HUES64 (cell line): ENCODE data around the gene CD52.
A peak's percentile ranks its signal among the peaks of the same experiment; 100 is the strongest.

Source experiments
- H3K27ac ChIP-seq: 2 replicates; pipeline ENCODE4 v1.7.0; 2013; ENCODE audit warnings: low read depth, low read length, inconsistent platforms
- H3K27me3 ChIP-seq: 2 replicates; pipeline ENCODE4 v1.6.1; 2013; ENCODE audit warnings: mild to moderate bottlenecking, low read length; ENCODE audit not compliant: insufficient read depth
- H3K36me3 ChIP-seq: 2 replicates; pipeline ENCODE4 v1.6.1; 2013; ENCODE audit warnings: mild to moderate bottlenecking, low read length; ENCODE audit not compliant: insufficient read depth
- H3K4me1 ChIP-seq: 2 replicates; pipeline ENCODE4 v1.6.1; 2013; ENCODE audit warnings: mild to moderate bottlenecking, low read length, moderate library complexity; ENCODE audit not compliant: insufficient read depth
- H3K4me3 ChIP-seq: 2 replicates; pipeline ENCODE4 v1.5.1; 2013; ENCODE audit warnings: mild to moderate bottlenecking, low read length, moderate library complexity
- H3K9ac ChIP-seq: 2 replicates; pipeline ENCODE4 v1.6.1; 2013; ENCODE audit warnings: mild to moderate bottlenecking, low read depth, low read length
- H3K9me3 ChIP-seq: 2 replicates; pipeline ENCODE4 v1.6.1; 2013; ENCODE audit warnings: low read depth, low read length; ENCODE audit not compliant: insufficient read depth
- WGBS: fragments of 150-250, 120-280 bp; methylation state at CpG from one replicate; pipeline ENCODE4 v1.1.7; 2013; ENCODE audit warnings: missing lambda C conversion rate; 5-methylcytosine and 5-hydroxymethylcytosine counted together

CD52 gene

DNA sequence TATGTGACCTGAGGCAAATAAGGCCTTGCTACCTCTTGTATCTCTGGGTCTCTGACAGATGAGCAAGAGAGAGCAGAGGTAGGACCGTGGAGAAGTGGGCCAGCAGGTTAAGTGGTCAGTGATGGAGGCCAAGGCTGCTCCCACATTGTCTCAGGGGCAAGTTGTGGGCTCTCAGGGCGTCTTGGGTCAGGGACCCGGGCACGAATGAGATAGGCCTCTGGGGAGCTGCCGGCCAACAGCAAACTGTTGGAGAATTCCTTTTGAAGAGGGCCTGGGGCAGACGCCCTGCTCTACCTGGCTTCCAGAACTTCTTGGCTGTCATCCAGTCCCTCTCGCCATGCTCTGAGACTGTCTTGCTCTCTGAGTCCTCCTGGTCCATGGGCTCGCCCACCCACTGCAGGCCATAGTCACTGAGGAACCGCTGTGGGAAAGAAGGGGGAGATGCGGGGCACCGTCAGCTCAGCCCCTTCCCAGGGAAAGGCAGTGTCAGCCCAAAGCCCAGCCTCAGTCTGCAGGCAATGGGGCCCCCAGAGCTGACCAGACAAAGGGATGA, 23.8 kb upstream of the CD52 start:
- H3K9ac ChIP-seq = no peak overlapping the region
- H3K4me1 ChIP-seq = peaks cover 14% of the 10 kb centered on the region
- H3K27ac ChIP-seq = no peak overlapping the region
- no peaks in the 10 kb centered on the region for H3K27me3 ChIP-seq
- no peaks in the 10 kb centered on the region for H3K36me3 ChIP-seq
- H3K4me3 ChIP-seq = no peak overlapping the region
- H3K9me3 ChIP-seq = no peaks in the 10 kb centered on the region
- WGBS = 84% methylated on average over 11 of the region's 11 CpGs

DNA sequence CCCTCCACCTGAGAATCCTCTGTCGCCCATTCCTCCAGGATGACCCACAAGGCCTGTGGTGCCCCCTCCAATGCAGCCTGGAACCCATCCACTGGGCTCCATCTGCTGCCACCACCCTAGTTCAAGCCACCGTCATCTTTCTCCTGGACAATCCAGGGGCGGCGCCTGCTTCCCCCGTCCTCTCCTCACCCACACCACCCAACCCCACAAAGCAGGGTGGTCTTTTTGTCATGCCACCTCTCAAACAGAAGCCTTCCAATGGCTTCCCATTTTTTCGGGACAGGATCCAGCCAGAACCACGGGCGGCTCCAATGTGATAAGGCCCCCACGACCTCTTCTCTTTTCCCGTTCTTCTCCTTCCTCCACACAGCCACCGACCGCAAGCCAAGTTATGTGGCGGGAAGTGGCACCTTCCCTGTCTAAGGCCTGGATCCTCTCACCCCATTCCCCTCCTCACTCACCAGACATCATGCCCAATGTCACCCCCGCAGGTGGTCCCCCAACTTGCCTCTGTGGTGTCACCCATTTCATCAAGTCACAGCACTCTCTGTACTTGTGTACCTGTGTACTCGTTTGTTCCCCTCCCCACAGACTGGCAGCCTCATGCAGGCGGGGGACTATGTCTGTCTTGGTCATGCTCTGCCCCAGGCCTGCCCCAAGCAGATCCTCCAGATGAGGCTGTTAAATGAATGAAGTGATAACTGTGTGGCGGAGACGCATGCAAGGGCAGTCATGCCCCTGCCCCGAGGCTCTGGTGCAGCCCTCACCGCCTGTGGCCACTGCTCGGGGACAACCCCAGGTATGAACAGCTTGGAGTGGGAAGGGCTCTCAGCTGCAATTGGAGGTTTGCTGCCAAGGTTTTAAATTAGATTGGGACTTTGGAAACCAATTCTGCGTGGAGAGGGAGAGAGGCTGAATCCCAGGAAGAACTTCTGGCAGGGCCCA, 22.3 kb upstream of the CD52 start:
- Histone ChIP-seq H3K4me3 (no peak overlapping the region), H3K27me3 (no peaks in the 10 kb centered on the region), H3K9ac (no peak overlapping the region), H3K27ac (no peak overlapping the region), H3K4me1 (peaks cover 9% of the 10 kb centered on the region), H3K9me3 (no peaks in the 10 kb centered on the region), H3K36me3 (no peaks in the 10 kb centered on the region)
- WGBS = 89% methylated on average over 22 of the region's 22 CpGs

DNA sequence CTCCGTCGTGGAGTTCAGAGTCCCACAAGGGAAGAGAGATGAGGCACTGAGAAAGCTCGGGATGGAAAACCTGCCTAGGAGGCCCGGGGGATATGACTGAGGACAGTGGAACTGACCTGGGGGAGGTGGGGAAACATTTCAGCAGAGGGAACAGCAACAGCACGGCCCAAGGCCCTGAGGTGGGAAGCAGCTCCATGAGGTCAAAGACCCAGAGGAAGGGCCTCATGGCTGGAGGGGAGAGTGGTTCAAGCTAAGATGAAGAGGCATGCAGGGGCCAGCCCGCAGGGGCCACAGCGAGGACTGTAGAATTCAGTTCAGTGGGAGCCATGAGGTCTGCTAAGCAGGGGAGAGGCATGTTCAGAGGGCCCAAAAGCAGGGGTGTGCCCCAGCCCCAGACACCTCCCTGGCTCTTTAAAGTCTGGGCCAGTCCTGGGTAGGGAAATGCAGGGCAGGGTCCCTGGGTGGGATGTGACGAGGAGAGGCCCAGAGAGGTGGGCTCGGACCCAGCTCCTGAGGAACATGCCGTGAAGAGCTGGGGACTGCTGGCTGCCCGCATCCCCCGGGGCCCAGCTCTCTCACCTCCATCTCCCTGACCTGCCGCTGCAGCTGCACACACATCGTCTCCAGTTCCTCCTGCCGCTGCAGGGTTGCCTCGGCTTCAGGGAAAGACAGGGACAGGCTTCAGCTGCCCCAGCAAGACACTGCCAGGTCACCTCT, 21.3 kb upstream of the CD52 start:
- no peaks in the 10 kb centered on the region for H3K36me3 ChIP-seq
- H3K9ac ChIP-seq = no peak overlapping the region
- no peak overlapping the region for H3K4me3 ChIP-seq
- H3K27ac ChIP-seq = no peak overlapping the region
- H3K27me3 ChIP-seq = no peaks in the 10 kb centered on the region
- H3K9me3 ChIP-seq = no peaks in the 10 kb centered on the region
- no peaks in the 10 kb centered on the region for H3K4me1 ChIP-seq
- WGBS = 90% methylated on average over 16 of the region's 16 CpGs

DNA sequence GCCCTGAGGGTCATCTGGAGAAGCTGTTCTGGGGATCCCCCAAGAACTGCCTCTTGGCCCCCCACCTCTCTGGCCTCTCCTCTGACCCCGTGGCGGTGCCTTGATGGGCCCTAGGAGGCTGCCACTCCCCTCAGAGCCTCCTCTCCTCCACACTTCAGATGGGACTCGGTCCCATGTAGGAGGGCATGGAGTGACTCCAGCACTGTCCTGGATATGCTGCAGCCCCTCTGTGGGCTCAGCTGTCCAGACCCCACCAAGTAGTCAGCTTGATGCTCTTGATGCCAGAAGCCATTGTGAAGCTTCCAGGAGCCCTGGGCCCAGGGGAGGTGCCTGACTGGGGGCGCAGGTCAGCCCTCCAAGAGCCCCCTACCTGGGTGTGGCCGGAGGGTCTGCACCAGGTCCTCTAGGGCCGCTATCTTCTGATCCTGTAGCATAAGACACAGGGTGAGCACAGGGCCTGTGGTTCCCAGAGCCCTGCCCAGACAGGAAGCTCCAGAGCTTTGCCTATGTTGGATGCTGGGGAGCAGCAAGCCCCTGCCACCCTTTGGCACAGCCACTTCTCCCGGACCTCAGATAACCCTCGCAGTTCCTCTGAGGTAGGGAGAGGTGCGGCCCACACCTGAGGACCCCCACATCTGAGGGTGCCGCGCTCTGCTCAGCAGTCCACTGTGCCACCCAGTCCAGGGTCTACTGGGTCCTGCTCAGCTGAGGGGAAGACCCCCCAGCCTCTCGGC, 20.5 kb upstream of the CD52 start:
- H3K27ac ChIP-seq = no peak overlapping the region
- H3K9me3 ChIP-seq = no peaks in the 10 kb centered on the region
- H3K4me3 ChIP-seq = no peak overlapping the region
- WGBS = 88% methylated on average over 12 of the region's 12 CpGs
- no peaks in the 10 kb centered on the region for H3K36me3 ChIP-seq
- H3K9ac ChIP-seq = no peak overlapping the region
- H3K4me1 ChIP-seq = no peaks in the 10 kb centered on the region
- no peaks in the 10 kb centered on the region for H3K27me3 ChIP-seq

DNA sequence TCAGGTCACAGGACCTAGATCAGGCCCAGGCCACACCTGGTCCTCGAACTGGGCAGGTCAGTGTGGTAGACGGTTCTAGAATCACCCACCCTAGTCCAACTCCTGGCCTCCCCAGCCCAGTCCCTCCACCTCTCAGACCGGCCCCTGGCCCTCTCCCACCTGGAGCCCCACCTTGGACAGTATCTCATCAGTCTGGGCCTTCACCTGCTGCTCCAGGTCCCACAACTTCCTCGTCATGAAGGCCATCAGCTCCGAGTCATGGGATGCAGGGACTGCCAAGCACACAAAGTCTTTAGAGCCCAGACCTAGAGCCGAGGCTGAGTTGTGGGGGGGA, 20.0 kb upstream of the CD52 start:
- H3K9me3 ChIP-seq = no peaks in the 10 kb centered on the region
- WGBS = 73% methylated on average over 6 of the region's 6 CpGs
- H3K4me3 ChIP-seq = no peak overlapping the region
- no peak overlapping the region for H3K9ac ChIP-seq
- no peaks in the 10 kb centered on the region for H3K4me1 ChIP-seq
- no peaks in the 10 kb centered on the region for H3K27me3 ChIP-seq
- no peak overlapping the region for H3K27ac ChIP-seq
- no peaks in the 10 kb centered on the region for H3K36me3 ChIP-seq

DNA sequence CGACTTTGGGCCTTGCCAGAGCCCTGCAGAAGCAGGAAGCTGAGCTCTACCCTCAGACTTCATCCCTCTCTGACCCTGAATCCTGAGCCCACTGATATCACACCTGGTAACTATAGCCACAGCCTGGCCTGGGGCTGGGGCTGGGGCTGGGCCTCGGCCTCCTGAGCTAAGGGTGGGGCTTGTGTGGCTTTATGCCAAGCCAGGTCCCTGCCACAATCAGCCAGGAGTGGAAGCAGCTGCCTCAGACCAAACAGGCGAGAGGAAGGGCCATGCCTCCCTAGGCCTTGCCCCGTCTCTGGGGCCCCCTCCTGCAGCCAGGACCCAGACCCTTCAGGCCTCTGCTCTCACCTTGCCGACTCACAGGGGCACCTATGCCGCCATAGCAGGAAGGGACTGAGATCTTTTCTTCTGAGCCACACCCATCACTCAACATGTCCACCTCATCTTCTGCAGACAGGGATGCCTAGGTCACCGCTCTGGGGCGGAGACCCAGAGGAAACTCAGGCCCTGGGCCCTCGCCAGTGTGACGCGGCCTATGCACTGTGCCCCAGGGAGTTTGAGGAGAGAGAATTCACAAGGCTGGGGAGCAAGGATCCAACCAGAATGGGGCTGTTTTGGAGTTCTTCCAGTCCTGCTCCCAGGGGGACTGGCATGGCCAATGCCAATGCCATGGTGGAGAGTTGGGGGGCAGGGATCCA, 17.0 kb upstream of the CD52 start:
- Histone ChIP-seq H3K27me3 (no peaks in the 10 kb centered on the region), H3K4me3 (no peak overlapping the region), H3K36me3 (no peaks in the 10 kb centered on the region), H3K9me3 (no peaks in the 10 kb centered on the region), H3K27ac (no peak overlapping the region), H3K4me1 (peaks cover 2% of the 10 kb centered on the region), H3K9ac (no peak overlapping the region)
- WGBS = 93% methylated on average over 11 of the region's 11 CpGs

DNA sequence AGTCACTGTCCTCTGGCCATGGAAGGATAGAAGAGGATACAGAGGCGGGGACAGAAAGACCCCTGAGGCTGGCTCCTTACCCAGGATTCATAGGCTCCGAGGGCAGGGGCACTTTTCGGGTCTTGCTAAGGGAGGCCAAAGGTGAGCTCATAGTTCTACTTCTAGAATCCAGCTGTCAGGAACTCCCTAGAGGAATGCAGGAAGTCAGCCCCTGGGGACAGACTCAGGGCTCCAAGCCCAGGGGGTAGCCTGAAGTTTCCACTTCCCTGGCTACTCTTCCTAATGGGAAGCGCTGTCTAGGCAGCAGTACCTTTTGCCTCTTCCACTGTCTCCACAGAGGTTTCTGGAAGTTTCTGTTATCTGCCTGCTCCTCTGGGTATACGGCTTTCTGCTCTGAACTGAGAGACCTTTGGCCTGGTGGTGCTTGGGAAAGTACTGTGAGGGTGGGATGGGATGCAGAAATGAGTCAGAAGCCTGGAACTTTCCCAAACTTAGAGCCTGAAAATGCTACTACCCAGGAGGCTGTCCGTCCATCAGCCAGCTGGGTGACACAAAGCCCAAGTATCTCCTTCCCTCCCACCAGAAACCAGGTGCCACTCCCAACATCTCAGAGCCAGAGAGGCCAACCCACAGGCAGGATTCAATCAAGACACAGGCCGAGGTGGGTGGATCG, 14.9 kb upstream of the CD52 start:
- H3K27me3 ChIP-seq = no peaks in the 10 kb centered on the region
- H3K9ac ChIP-seq = no peak overlapping the region
- no peak overlapping the region for H3K27ac ChIP-seq
- peaks cover 10% of the 10 kb centered on the region for H3K4me1 ChIP-seq
- 79% methylated on average over 8 of the region's 8 CpGs for WGBS
- H3K4me3 ChIP-seq = no peak overlapping the region
- H3K9me3 ChIP-seq = no peaks in the 10 kb centered on the region
- H3K36me3 ChIP-seq = no peaks in the 10 kb centered on the region

DNA sequence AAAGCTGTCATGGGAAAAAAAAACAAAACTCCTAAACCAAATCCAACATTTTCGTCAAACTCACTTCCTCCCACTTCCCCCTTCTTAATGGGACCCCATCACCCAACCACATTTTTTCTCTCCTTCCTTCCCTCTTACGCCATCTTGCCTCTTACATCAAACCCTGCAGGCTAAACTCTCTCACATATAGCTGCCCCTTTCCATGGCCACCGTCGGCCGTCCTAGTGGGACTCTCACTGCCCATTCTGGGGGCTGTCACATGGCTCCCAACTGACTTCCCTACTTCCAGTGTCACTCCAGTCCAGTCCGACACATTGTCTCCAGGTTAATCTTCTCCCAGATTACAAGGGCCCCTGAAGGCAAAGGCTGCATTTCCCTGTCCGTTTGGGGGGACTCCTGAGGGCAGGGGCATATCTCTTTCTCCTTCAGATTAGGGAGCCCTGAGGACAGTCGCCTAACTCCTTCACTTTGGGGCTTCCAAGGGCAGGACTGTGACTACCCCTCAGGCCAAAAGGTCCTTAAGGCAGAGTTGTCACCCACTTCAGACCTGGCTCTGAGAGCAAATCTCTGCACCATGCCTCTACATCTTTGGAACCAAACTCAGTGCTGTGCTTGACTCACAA, 12.0 kb upstream of the CD52 start:
- Histone ChIP-seq H3K9ac (peak overlapping the region; percentile 81), H3K27ac (no peak overlapping the region), H3K4me3 (peak overlapping the region; percentile 94), H3K36me3 (no peaks in the 10 kb centered on the region), H3K4me1 (peaks cover 10% of the 10 kb centered on the region), H3K9me3 (no peaks in the 10 kb centered on the region), H3K27me3 (no peaks in the 10 kb centered on the region)
- WGBS = 43% methylated on average over 8 of the region's 8 CpGs

DNA sequence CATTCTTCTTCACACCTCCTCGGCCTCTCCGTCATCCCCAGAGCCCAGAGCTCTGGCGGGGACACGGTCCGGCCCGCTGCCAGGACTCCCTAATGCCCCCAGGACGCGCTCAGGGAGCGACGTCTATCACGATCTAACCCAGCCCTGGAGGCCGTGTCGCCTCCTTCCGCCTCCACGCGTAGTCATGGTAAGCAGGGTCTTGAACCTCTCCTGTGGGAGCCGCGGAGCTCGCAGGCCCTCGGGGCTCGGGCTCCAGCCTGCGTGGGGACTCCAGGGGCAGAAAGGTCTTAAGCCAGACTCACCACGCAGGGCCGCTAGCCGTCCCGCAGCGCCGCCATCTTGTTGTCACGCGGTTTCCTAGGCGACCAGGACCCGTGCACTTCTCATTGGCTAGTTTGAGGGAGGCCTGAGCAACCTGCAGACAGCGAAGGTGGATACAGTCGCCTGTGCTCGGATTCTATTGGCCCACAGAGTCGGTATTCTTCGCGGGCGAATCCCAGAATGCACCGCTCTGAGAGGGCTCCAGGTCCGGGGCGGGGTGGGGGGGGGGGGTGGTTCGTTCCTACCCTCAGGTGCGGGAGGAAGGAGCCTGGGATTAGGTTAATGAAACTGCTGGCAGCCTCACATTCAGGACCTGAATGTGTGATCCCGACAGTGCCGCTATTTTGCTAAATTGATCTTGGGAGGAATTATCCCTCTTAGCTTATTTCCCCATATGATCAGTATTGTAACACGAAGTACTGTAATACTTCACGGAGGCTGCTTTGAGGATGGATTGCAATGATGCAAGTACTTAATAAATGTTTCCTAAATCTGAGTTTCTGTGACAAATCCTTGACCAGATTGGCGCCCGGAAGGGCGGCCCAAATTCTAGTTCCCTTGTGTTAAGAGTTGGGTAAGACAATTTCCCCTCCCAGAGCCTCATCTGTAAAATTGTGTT, 11.2 kb upstream of the CD52 start, which contains the start of gene UBXN11:
Gene UBXN11, minus strand, starts transcription at position 347 of the 940 bp plus-strand sequence. CDS start 3,753 bp downstream, outside the sequence.
- no peaks in the 10 kb centered on the region for H3K27me3 ChIP-seq
- no peaks in the 10 kb centered on the region for H3K36me3 ChIP-seq
- peak within 1 kb of the TSS; percentile 62 for H3K27ac ChIP-seq
- 3% methylated on average over 47 of the region's 51 CpGs for WGBS
- H3K4me1 ChIP-seq = peaks cover 10% of the 10 kb centered on the region
- H3K4me3 ChIP-seq = peak within 1 kb of the TSS; percentile 94
- H3K9me3 ChIP-seq = no peaks in the 10 kb centered on the region
- H3K9ac ChIP-seq = peak within 1 kb of the TSS; percentile 83
